ENCODE measurements around the gene JMJD7.

JMJD7 gene

DNA sequence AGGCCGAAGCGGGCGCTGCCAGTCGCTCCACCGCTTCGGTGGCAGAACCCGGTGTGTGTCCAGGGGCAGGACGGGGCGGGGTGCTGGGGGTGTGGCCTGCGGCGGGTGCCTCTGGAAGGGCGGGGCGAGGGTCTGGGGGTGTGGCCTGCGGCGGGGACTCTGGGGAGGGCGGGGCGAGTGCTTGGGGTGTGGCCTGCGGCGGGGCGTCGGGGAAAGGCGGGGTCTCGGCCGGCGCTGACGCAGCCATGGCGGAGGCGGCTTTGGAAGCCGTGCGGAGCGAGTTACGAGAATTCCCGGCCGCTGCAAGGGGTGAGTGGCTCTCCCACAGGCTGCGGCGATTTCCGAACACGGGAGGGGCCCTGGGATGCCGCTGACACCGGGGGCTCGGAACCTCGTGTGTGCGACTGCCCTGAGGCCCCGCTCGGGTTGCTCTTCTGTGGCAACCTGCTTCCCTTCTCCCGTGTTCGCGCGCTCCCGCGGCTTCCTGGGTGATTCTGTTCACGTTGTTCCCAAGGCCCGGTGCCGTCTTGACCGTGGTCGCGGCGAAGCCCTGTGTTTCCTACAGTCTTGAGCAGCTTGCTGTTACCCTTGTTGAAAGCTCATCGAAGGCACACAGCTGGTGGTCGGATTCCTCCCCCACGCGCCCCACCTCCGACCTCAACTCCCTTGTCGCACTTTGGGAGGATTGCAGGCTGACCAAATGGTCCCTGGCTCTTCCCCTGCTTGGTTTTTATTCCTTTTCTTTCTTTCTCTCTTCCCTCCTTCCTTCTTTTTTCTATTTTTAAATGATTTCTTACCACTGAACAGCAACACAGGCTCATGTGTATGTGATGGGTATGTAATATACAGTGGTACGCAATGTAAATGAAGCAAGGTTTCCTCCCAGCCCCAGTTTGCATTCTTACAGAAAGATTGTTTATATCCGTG lies at the start of gene JMJD7:
JMJD7 (plus strand) TSS at position 213 of the 927 bp plus-strand sequence; CDS start at position 246, 33 bp downstream.
- peak within 1 kb of the TSS; percentile 87 for H3K4me3 ChIP-seq (ENCODE audit: low read length)
- TF ChIP-seq, protein P1, sequence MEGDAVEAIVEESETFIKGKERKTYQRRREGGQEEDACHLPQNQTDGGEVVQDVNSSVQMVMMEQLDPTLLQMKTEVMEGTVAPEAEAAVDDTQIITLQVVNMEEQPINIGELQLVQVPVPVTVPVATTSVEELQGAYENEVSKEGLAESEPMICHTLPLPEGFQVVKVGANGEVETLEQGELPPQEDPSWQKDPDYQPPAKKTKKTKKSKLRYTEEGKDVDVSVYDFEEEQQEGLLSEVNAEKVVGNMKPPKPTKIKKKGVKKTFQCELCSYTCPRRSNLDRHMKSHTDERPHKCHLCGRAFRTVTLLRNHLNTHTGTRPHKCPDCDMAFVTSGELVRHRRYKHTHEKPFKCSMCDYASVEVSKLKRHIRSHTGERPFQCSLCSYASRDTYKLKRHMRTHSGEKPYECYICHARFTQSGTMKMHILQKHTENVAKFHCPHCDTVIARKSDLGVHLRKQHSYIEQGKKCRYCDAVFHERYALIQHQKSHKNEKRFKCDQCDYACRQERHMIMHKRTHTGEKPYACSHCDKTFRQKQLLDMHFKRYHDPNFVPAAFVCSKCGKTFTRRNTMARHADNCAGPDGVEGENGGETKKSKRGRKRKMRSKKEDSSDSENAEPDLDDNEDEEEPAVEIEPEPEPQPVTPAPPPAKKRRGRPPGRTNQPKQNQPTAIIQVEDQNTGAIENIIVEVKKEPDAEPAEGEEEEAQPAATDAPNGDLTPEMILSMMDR (conservative IDR thresholded peaks at IDR 0.05; ENCODE audit: low read length): no peak
- DNase-seq (ENCODE audit: low read depth): peak; percentile 80

DNA sequence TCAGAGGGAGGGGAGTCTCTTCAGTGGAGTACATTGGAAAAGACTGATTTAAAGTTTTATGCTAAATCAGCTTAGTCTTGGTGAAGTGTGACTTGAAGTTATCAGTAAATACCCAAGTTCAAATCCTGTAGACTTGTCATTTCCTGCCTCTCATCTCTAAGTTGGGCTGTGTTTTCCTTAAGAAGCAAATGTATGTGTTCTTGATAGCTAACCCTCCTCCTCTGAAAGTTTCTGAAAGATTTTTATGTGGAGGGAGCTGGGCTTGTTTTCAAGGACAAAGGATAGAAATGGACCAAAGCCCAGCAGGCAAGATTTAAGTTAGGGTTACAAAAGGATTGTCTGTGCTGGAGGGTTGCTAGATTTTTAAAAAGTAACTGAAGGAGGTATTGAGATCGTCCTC lies 49.4 kb upstream of the JMJD7 start:
- no peak overlapping the region for H3K4me3 ChIP-seq (ENCODE audit: low read length)
- TF ChIP-seq, protein P1 (conservative IDR thresholded peaks at IDR 0.05; ENCODE audit: low read length): no peak
- DNase-seq (ENCODE audit: low read depth): no peak

DNA sequence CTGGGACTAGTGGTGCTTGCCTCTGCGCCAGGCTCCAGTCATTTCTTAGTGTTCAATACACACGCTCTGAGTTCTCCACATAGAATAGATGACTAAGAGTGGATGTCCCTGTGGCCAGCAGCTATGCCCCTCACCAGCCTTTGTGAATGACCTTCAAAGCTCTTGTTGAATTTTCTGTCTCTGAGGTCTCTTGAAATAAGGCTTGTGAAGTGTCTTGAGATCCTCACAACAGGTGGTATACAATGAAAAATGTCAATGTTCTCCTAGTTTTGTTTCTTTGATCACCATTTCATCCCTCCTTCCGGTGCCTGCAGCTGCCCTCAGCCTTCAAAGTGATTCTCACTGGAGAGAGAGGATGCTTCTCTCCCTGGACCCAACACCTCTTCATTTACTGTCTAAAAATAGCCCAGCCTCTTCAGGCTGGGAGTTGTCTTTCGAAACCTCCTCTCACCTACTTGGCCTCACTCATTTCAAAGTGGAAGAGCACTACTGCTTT lies 48.2 kb upstream of the JMJD7 start:
- no peak overlapping the region for H3K4me3 ChIP-seq (ENCODE audit: low read length)
- no peak for DNase-seq (ENCODE audit: low read depth)
- TF ChIP-seq, protein P1 (conservative IDR thresholded peaks at IDR 0.05; ENCODE audit: low read length): no peak

DNA sequence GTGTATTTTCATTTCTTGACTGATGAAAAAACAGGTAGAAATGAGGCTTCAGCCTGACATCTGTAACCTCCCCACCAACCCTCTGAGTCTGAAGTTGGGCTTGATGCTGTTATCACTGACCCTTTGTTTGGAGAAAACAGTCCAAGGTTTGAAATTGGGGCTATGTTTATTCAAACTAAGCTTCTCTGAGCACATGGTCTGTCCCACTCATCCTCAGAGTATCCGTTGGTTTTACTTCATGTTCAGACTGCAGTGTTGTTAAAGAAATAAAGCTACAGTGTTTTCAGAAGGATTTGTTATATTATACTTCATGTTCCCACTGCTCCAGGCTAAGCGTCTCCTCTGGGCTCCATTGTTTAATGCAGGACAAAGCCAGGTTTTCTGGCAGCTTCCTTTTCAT lies 47.6 kb upstream of the JMJD7 start:
- no peak for DNase-seq (ENCODE audit: low read depth)
- TF ChIP-seq, protein P1 (conservative IDR thresholded peaks at IDR 0.05; ENCODE audit: low read length): no peak
- no peak overlapping the region for H3K4me3 ChIP-seq (ENCODE audit: low read length)

DNA sequence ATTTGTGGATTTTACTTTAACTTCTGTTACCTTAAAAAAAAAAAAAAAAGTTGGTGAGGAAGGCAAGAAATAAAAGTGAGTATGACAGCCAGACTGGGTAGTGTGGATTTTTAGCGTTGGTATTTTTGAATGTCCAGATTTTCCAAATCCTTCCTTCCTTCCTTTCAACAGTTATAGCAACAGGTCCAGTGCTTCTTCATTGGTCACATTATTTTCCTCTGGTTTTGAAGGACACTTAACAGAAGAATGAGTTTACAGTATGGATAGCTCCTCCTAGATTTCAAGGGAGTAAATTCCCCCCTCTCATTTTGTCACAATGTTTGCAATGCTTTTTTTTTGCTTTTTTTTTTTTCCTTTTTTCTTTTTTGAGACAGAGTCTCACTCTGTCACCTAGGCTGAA lies 47.2 kb upstream of the JMJD7 start:
- DNase-seq (ENCODE audit: low read depth): no peak
- TF ChIP-seq, protein P1 (conservative IDR thresholded peaks at IDR 0.05; ENCODE audit: low read length): no peak
- H3K4me3 ChIP-seq (ENCODE audit: low read length): no peak overlapping the region

DNA sequence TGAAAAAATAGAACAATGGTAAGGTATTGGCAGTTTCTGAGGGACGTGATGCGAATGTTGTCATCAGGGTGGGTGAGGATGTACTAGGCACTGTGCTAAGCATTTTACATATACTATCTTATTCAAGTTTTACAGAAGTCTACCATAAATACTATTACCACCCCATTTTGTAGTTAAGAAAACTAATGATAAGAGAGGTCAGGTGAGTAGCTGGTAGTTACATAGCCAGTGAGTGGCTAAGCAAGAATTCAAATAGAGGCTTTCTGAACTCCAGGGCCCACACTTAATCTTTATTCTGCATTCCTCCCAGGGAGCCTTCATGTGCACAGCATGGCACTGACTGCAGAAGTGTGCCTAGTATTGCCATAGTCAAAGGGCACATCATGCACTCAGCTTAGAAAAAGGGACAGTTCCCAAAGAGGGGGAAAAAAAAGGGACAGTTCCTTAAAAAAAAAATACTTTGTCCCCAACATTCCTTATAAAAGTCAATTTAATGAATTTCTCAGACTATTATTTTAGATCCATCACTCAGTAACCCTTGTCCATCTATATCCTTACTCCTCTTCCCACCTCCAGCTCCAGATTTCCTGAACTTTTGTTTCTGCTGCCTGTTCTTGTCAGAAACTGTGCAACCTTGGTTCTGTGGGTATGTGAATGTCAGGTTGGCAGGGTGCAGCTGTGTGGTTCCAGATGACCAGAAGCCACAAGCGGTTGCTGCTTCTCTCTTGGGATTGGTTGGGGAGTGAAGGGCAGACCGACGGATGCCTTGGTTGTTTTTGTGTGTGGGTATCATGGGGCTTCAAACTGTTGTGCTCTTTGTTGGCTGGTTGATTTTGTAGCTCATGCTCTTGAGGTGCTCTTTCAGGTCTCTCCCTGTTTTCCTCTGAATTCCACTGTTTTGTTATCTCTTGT lies 45.3 kb upstream of the JMJD7 start:
- DNase-seq (ENCODE audit: low read depth): no peak
- H3K4me3 ChIP-seq (ENCODE audit: low read length): no peak overlapping the region
- TF ChIP-seq, protein P1 (conservative IDR thresholded peaks at IDR 0.05; ENCODE audit: low read length): no peak

All from AG10803 (cell line).